ENCODE data around the gene IL1F10.
A peak's percentile ranks its signal among the peaks of the same experiment; 100 is the strongest.

Gene IL1F10

GRCh38 chr2:113060396-113060795, 7.4 kb upstream of the IL1F10 start:
- DNase-seq: no peak

GRCh38 chr2:113060796-113061195, 7.0 kb upstream of the IL1F10 start:
- no peak for DNase-seq

GRCh38 chr2:113061241-113061640, 6.5 kb upstream of the IL1F10 start:
- no peak for DNase-seq

- DNase-seq: no peak
Observed at GRCh38 chr2:113061896-113062770, 5.6 kb upstream of the IL1F10 start.

GRCh38 chr2:113064281-113064680, 3.5 kb upstream of the IL1F10 start:
- no peak for DNase-seq

GRCh38 chr2:113064898-113065297, 2.9 kb upstream of the IL1F10 start:
- no peak for DNase-seq

GRCh38 chr2:113068249-113068648, 479 bp downstream of the IL1F10 start:
- no peak for DNase-seq

- DNase-seq: no peak
Observed at GRCh38 chr2:113068706-113069485, 1.1 kb downstream of the IL1F10 start.

- no peak for DNase-seq
Observed at GRCh38 chr2:113069676-113070605, 2.2 kb downstream of the IL1F10 start.

GRCh38 chr2:113070606-113070975, 2.8 kb downstream of the IL1F10 start:
- DNase-seq: no peak

GRCh38 chr2:113072584-113072983, 4.8 kb downstream of the IL1F10 start:
- DNase-seq: no peak

GRCh38 chr2:113073325-113073834, 5.6 kb downstream of the IL1F10 start:
- DNase-seq: no peak

GRCh38 chr2:113075030-113075429, 7.3 kb downstream of the IL1F10 start:
- no peak for DNase-seq

GRCh38 chr2:113075600-113075999, 7.8 kb downstream of the IL1F10 start:
- DNase-seq: no peak

GRCh38 chr2:113076954-113077669, 9.3 kb downstream of the IL1F10 start:
- DNase-seq: no peak

- no peak for DNase-seq
Observed at GRCh38 chr2:113077921-113078320, 10.2 kb downstream of the IL1F10 start.

GRCh38 chr2:113078350-113078839, 10.6 kb downstream of the IL1F10 start:
- no peak for DNase-seq

- DNase-seq: no peak
Observed at GRCh38 chr2:113079131-113079530, 11.4 kb downstream of the IL1F10 start.

GRCh38 chr2:113080134-113080533, 12.4 kb downstream of the IL1F10 start:
- peak; percentile 60 for DNase-seq

GRCh38 chr2:113081488-113082210, 13.9 kb downstream of the IL1F10 start:
- no peak for DNase-seq

- no peak for DNase-seq
Observed at GRCh38 chr2:113083296-113083695, 15.5 kb downstream of the IL1F10 start.
